K562 (cell line): ENCODE results near the gene BCAN. TPM values are rescaled to one million over a fixed set of nuclear protein-coding genes. Genes with fewer than 3 reads are reported as not detected.

Experiments used
- ATAC-seq: fragments of 200-7000 bp; cut with Tn5 transposase; 3 replicates; pipeline ENCODE4 v1.9.1; 2020; ENCODE audit warnings: moderate library complexity
- BruUV-seq: library from RNA; stranded (reverse); fragments of 400-500 nt; replicated peaks from 2 replicates; lab custom pipeline; 2021; lab: Mats Ljungman, UMichigan
- CTCF ChIA-PET: fragments of 300-600 bp; formaldehyde crosslinking; extraction: SDS; loops from one replicate; lab custom pipeline; 2021; ENCODE audit warnings: low intra/inter-chr PET ratio; lab: Yijun Ruan, JAX
- POLR2A ChIA-PET: fragments of 300-600, 350-650 bp; sonication (Branson Sonifier 250); formaldehyde crosslinking; extraction: SDS; loops from one replicate; lab custom pipeline; 2021; ENCODE audit warnings: antibody characterized with exemption, inconsistent platforms; lab: Yijun Ruan, JAX
- DNase-seq, 4 experiments: peaks; one replicate each; pipeline versions ENCODE4 v3.0.0 to v3.0.0-alpha.2; 2011 to 2018; ENCODE audit warnings: low spot score in 3 of 4, mixed read lengths in 3 of 4; ENCODE audit errors: extremely low read depth in 1 of 4
- FAIRE-seq: peaks from 2 replicates; lab custom pipeline; 2011; peaks lifted over from hg19 to GRCh38; lab: Jason Lieb, UNC
- H2AFZ ChIP-seq: 2 replicates; pipeline ENCODE4 v1.6.0; 2011; ENCODE audit warnings: low read depth, low read length, control low read depth, inconsistent platforms
- H3K27ac ChIP-seq: fragments of 200-600 bp; 3 replicates; pipeline ENCODE4 v1.8.0; 2011; ENCODE audit warnings: low read depth, mild to moderate bottlenecking, control low read depth, inconsistent platforms, low read length, moderate library complexity, mixed read lengths; ENCODE audit errors: extremely low read depth
- H3K27me3 ChIP-seq, 2 experiments: fragments of 300-600 bp in 1 of 2; 2 replicates in 1 of 2; 3 replicates in 1 of 2; pipeline versions ENCODE4 v1.6.0 to v1.8.0; 2011; ENCODE audit warnings: inconsistent platforms in 2 of 2, low read length in 2 of 2, mild to moderate bottlenecking in 1 of 2, mixed read lengths in 1 of 2, moderate library complexity in 1 of 2; ENCODE audit not compliant: control insufficient read depth in 2 of 2, insufficient read depth in 2 of 2
- H3K36me3 ChIP-seq: fragments of 300-600 bp; 3 replicates; pipeline ENCODE4 v1.8.0; 2011; ENCODE audit warnings: mild to moderate bottlenecking, low read length, inconsistent platforms; ENCODE audit not compliant: control insufficient read depth, insufficient read depth
- H3K4me1 ChIP-seq, 2 experiments: fragments of 200-600 bp in 1 of 2; replicated peaks in 1 of 2; 2 replicates in 1 of 2; 3 replicates in 1 of 2; pipeline versions ENCODE4 v1.5.1 to v1.8.0; 2011; ENCODE audit warnings: inconsistent platforms in 2 of 2, low read length in 2 of 2, mild to moderate bottlenecking in 1 of 2, mixed read lengths in 1 of 2, moderate library complexity in 1 of 2; ENCODE audit not compliant: control insufficient read depth in 2 of 2, insufficient read depth in 2 of 2
- H3K4me2 ChIP-seq: 2 replicates; pipeline ENCODE4 v1.6.1; 2011; ENCODE audit warnings: low read length, control low read depth, inconsistent platforms, mixed read lengths; ENCODE audit not compliant: insufficient read depth
- H3K4me3 ChIP-seq: fragments of 200-600 bp; sonication (generic), shearing (Covaris generic); 2 replicates; pipeline ENCODE4 v1.5.1; 2016; ENCODE audit warnings: control low read depth, inconsistent platforms
- H3K79me2 ChIP-seq: fragments of 200-600 bp; 3 replicates; pipeline ENCODE4 v1.8.0; 2011; ENCODE audit warnings: low read length, inconsistent platforms; ENCODE audit not compliant: control insufficient read depth, insufficient read depth
- H3K9ac ChIP-seq, 2 experiments: 2 replicates each; pipeline versions ENCODE4 v1.6.0 to v1.6.1; 2011; ENCODE audit warnings: low read depth in 2 of 2, low read length in 2 of 2, control low read depth in 1 of 2, inconsistent platforms in 1 of 2, mild to moderate bottlenecking in 1 of 2, mixed read lengths in 1 of 2; ENCODE audit not compliant: insufficient read depth in 1 of 2
- H3K9me1 ChIP-seq: one replicate; pipeline ENCODE4 v1.6.0; 2011; ENCODE audit warnings: inconsistent platforms, mild to moderate bottlenecking, low read length, moderate library complexity; ENCODE audit not compliant: control insufficient read depth, insufficient read depth
- H3K9me3 ChIP-seq: replicated peaks from 2 replicates; pipeline ENCODE4 v1.5.1; 2011; ENCODE audit warnings: low read depth, low read length, inconsistent platforms; ENCODE audit not compliant: control insufficient read depth, insufficient read depth
- H4K20me1 ChIP-seq: replicated peaks from 2 replicates; pipeline ENCODE4 v1.6.1; 2011; ENCODE audit warnings: low read length, inconsistent platforms, mixed read lengths; ENCODE audit not compliant: control insufficient read depth, insufficient read depth
- BRCA1 ChIP-seq, 2 experiments: fragments of 450-650 bp in 1 of 2; sonication (generic) in 1 of 2; formaldehyde crosslinking in 1 of 2; IDR thresholded peaks; 2 replicates each; pipeline versions ENCODE4 v1.5.0 to v1.6.1; 2017 to 2020; ENCODE audit warnings: mild to moderate bottlenecking in 1 of 2, missing genetic modification reagents in 1 of 2
- FOXK2 ChIP-seq, 2 experiments: fragments of 450-650 bp; IDR thresholded peaks in 1 of 2; conservative IDR thresholded peaks in 1 of 2; 2 replicates each; pipeline ENCODE4 v1.6.1; 2016; ENCODE audit warnings: low read depth in 2 of 2, mild to moderate bottlenecking in 1 of 2
- GATAD2A ChIP-seq: fragments of 450-650 bp; IDR thresholded peaks from 2 replicates; pipeline ENCODE4 v1.6.1; 2017
- MTA3 ChIP-seq: fragments of 450-650 bp; formaldehyde crosslinking; IDR thresholded peaks from 2 replicates; pipeline ENCODE4 v1.6.1; 2017; ENCODE audit warnings: mild to moderate bottlenecking, borderline replicate concordance
- NR1H2 ChIP-seq: sonication (generic); formaldehyde crosslinking; IDR thresholded peaks from 2 replicates; pipeline ENCODE4 v1.4.0; 2020; ENCODE audit warnings: mild to moderate bottlenecking, missing genetic modification reagents
- RNF2 ChIP-seq: sonication (generic); IDR thresholded peaks from 2 replicates; pipeline ENCODE4 v1.6.1; 2016
- ZNF347 ChIP-seq: fragments of 450-650 bp; formaldehyde crosslinking; IDR thresholded peaks from 2 replicates; pipeline ENCODE4 v1.4.0; 2020; ENCODE audit warnings: low read depth, mild to moderate bottlenecking, moderate library complexity
- WGBS: fragments of 100-300 bp; shearing (Covaris generic); methylation state at CpG from one replicate; pipeline ENCODE4 v1.1.6; 2016; ENCODE audit warnings: low coverage, mixed read lengths; ENCODE audit not compliant: insufficient coverage; ENCODE audit errors: missing lambda C conversion rate; 5-methylcytosine and 5-hydroxymethylcytosine counted together
- in situ Hi-C: fragments of 300-500 bp; cut with MboI; formaldehyde crosslinking; loops from 4 replicates; pipeline ENCODE4 v1.15.0; 2018; ENCODE audit warnings: inconsistent platforms, mixed read lengths
- intact Hi-C: fragments of 100-400 bp; cut with micrococcal nuclease; formaldehyde crosslinking; loops from 2 replicates; pipeline ENCODE4 v1.14.2; 2022
- polyA plus RNA-seq, 8 experiments: library from polyadenylated mRNA; depleted of rRNA in 4 of 8; stranded (reverse) in 5 of 8; unstranded in 3 of 8; fragments of >200 nt; fragmentation: Nextera tagmentation in 2 of 8; fragmentation: Illumina TruSeq in 1 of 8; extraction: Ambion mirVana in 2 of 8; extraction: Trizol in 1 of 8; gene quantifications; 2 replicates each; pipeline versions ENCODE4 v1.2.1 to v1.2.3, GENCODE V29; 2011 to 2014; ENCODE audit warnings: inconsistent platforms in 1 of 8, missing spikeins in 1 of 8
- total RNA-seq, 7 experiments: library from RNA; depleted of rRNA in 6 of 7; stranded (reverse); fragments of >200 nt in 6 of 7; fragmentation: Illumina TruSeq in 2 of 7; extraction: Trizol in 2 of 7; gene quantifications; 2 replicates each; pipeline versions ENCODE4 v1.2.1 to v1.2.3, GENCODE V29; 2011 to 2021; ENCODE audit warnings: low replicate concordance in 1 of 7
- TF ChIP-seq, protein P1 (sequence below), 2 experiments: fragments of 200-800 bp in 1 of 2; sonication (Bioruptor generic) in 1 of 2; sonication (generic) in 1 of 2; formaldehyde crosslinking in 1 of 2; IDR thresholded peaks in 1 of 2; conservative IDR thresholded peaks in 1 of 2; 2 replicates each; pipeline versions ENCODE4 v1.5.0 to v1.6.1; 2016 to 2020; ENCODE audit warnings: missing compliant biosample characterization in 1 of 2, missing genetic modification characterization in 1 of 2, missing genetic modification reagents in 1 of 2
- TF ChIP-seq, protein P2 (sequence below), 2 experiments: fragments of 450-650 bp; IDR thresholded peaks; 2 replicates each; pipeline ENCODE4 v1.6.1; 2018; ENCODE audit warnings: mild to moderate bottlenecking in 2 of 2, low read depth in 1 of 2; ENCODE audit not compliant: partially characterized antibody in 2 of 2
- TF ChIP-seq, protein P3 (sequence below): IDR thresholded peaks from 2 replicates; pipeline ENCODE4 v1.6.1; 2014; ENCODE audit warnings: antibody characterized with exemption

BCAN gene
- total and polyA plus RNA-seq, 9 of the 15 experiments (the other 6 are each of a cell fraction or from before 2014, with no cell fraction given) = 0.04 to 0.33 (median 0.14) TPM; not detected in 5

DNA sequence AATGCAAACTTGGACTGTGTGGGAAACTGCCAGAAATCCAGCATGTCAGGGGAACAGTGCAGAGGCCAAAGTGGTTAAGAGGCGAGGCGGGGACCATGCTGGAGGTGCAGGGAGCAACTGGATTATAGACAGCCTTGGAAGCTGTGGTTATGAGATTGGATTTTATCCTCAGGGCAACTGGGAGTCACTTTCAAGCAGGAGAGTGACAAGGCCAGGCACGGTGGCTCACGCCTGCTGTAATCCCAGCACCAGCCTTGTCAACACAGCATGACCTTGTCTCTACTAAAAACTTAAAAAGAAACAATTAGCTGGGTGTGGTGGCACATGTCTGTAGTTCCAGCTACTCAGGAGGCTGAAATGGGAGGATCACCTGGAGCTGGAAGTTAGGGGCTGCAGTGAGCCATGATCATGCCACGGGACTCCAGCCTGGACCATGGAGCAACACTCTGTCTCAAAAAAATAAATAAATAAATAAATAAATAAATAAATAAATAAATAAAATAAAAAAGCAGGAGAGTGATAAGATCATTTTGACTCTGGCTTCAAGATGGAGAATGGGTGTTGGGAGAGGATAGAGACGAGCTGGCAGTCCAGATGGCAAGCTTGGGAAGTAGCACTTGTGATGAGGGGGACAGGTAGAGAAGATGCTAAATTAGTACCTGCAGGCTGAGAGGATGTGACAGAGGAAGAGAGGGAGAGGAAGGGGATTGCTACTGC is 19.2 kb upstream of the BCAN start (continued):
- TF ChIP-seq MTA3 = no peak
- TF ChIP-seq FOXK2 (conservative IDR thresholded peaks at IDR 0.05 in 1 of 2, IDR thresholded peaks at IDR 0.05 in 1 of 2; ENCODE audit: low read depth in 2 of 2) = no peak
- TF ChIP-seq GATAD2A = no peak

DNA sequence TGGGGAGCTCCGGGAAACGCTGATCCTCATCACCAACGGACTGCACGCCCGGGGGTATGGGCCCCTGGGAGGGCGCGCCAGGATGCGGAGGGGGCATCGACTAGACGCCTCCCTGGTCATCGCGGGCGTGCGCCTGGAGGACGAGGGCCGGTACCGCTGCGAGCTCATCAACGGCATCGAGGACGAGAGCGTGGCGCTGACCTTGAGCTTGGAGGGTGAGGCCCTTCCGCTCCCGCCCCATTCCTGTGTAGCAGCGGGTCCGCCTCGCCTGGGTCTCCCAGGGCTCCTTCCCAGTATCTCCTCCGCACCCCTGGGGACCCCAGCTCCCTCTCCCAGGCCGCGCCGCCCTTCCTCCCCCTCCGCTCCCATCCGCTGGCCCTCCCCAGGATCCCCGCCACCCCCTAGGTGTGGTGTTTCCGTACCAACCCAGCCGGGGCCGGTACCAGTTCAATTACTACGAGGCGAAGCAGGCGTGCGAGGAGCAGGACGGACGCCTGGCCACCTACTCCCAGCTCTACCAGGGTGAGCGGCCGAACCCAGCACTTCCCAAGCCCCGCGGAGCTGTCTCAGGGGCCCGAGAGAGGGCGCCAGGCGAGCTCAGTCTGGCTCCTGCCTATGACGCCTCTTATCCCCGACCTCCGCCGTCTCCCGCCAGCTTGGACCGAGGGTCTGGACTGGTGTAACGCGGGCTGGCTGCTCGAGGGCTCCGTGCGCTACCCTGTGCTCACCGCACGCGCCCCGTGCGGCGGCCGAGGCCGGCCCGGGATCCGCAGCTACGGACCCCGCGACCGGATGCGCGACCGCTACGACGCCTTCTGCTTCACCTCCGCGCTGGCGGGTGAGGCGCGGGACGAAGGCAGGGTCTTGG is 17.7 kb upstream of the BCAN start:
- intact Hi-C loops = no loop called here
- peak; percentile 77 to 91 (median 80) for DNase-seq
- no peak for TF ChIP-seq BRCA1 (IDR thresholded peaks at IDR 0.05)
- TF ChIP-seq BRCA1 (CRISPR knock-in tag; IDR thresholded peaks at IDR 0.05) = no peak
- TF ChIP-seq, protein P1, sequence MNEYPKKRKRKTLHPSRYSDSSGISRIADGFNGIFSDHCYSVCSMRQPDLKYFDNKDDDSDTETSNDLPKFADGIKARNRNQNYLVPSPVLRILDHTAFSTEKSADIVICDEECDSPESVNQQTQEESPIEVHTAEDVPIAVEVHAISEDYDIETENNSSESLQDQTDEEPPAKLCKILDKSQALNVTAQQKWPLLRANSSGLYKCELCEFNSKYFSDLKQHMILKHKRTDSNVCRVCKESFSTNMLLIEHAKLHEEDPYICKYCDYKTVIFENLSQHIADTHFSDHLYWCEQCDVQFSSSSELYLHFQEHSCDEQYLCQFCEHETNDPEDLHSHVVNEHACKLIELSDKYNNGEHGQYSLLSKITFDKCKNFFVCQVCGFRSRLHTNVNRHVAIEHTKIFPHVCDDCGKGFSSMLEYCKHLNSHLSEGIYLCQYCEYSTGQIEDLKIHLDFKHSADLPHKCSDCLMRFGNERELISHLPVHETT (CRISPR knock-in tag; conservative IDR thresholded peaks at IDR 0.05 in 1 of 2, IDR thresholded peaks at IDR 0.05 in 1 of 2) = no peak
- TF ChIP-seq RNF2 = peak; percentile 81; the same call in 1 of the 2 replicates
- TF ChIP-seq, protein P2, sequence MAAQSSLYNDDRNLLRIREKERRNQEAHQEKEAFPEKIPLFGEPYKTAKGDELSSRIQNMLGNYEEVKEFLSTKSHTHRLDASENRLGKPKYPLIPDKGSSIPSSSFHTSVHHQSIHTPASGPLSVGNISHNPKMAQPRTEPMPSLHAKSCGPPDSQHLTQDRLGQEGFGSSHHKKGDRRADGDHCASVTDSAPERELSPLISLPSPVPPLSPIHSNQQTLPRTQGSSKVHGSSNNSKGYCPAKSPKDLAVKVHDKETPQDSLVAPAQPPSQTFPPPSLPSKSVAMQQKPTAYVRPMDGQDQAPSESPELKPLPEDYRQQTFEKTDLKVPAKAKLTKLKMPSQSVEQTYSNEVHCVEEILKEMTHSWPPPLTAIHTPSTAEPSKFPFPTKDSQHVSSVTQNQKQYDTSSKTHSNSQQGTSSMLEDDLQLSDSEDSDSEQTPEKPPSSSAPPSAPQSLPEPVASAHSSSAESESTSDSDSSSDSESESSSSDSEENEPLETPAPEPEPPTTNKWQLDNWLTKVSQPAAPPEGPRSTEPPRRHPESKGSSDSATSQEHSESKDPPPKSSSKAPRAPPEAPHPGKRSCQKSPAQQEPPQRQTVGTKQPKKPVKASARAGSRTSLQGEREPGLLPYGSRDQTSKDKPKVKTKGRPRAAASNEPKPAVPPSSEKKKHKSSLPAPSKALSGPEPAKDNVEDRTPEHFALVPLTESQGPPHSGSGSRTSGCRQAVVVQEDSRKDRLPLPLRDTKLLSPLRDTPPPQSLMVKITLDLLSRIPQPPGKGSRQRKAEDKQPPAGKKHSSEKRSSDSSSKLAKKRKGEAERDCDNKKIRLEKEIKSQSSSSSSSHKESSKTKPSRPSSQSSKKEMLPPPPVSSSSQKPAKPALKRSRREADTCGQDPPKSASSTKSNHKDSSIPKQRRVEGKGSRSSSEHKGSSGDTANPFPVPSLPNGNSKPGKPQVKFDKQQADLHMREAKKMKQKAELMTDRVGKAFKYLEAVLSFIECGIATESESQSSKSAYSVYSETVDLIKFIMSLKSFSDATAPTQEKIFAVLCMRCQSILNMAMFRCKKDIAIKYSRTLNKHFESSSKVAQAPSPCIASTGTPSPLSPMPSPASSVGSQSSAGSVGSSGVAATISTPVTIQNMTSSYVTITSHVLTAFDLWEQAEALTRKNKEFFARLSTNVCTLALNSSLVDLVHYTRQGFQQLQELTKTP (IDR thresholded peaks at IDR 0.05; ENCODE audit: low read depth in 1 of 2, partially characterized antibody in 2 of 2) = no peak
- TF ChIP-seq ZNF347 (CRISPR knock-in tag) = no peak
- TF ChIP-seq, protein P3, sequence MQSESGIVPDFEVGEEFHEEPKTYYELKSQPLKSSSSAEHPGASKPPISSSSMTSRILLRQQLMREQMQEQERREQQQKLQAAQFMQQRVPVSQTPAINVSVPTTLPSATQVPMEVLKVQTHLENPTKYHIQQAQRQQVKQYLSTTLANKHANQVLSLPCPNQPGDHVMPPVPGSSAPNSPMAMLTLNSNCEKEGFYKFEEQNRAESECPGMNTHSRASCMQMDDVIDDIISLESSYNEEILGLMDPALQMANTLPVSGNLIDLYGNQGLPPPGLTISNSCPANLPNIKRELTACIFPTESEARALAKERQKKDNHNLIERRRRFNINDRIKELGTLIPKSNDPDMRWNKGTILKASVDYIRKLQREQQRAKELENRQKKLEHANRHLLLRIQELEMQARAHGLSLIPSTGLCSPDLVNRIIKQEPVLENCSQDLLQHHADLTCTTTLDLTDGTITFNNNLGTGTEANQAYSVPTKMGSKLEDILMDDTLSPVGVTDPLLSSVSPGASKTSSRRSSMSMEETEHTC = no peak
- 0 out of 2 replicates have a peak, but pooled peaks have one; percentile 75 for TF ChIP-seq NR1H2

More for the DNA sequence above, 17.7 kb upstream of the BCAN start:
- POLR2A ChIA-PET = interaction anchor here (0.6 to 2.0 kb wide), 12 partner anchors 9 to 281 kb away, joined by 3 to 14 read pairs (median 4); no protein-coding TSS in a partner anchor
- in situ Hi-C loops = no loop called here
- H3K4me1 ChIP-seq = peaks cover under 1 to 25% of the 10 kb centered on the region in 2 experiments; a peak in 4 of 5 replicates
- 8% methylated on average over 66 of the region's 87 CpGs for WGBS
- BruUV-seq = TSS peak; percentile 84
- H3K27ac ChIP-seq = peak overlapping the region; percentile 71; the same call in 2 of the 3 replicates
- peak overlapping the region; percentile 85 for H3K4me2 ChIP-seq
- ATAC-seq = peak; percentile 94
- CTCF ChIA-PET = interaction anchor here (0.6 to 4.0 kb wide), 6 partner anchors 9 to 1410 kb away, joined by 3 to 58 read pairs (median 3); no protein-coding TSS in a partner anchor
- H3K79me2 ChIP-seq = no peaks in the 10 kb centered on the region
- no peak for FAIRE-seq
- H3K9me3 ChIP-seq = no peaks in the 10 kb centered on the region
- no peaks in the 10 kb centered on the region for H3K9me1 ChIP-seq
- H3K4me3 ChIP-seq = peak overlapping the region; percentile 52
- H3K27me3 ChIP-seq = no peaks in the 10 kb centered on the region
- peak overlapping the region; percentile 75 to 96; a peak in 3 of 4 replicates for H3K9ac ChIP-seq
- no peaks in the 10 kb centered on the region for H3K36me3 ChIP-seq
- peaks cover 4% of the 10 kb centered on the region; the same call in 1 of the 2 replicates for H4K20me1 ChIP-seq
- peak overlapping the region; percentile 98 for H2AFZ ChIP-seq
